ENCODE data around the gene TMSB15C.

TMSB15C gene

DNA sequence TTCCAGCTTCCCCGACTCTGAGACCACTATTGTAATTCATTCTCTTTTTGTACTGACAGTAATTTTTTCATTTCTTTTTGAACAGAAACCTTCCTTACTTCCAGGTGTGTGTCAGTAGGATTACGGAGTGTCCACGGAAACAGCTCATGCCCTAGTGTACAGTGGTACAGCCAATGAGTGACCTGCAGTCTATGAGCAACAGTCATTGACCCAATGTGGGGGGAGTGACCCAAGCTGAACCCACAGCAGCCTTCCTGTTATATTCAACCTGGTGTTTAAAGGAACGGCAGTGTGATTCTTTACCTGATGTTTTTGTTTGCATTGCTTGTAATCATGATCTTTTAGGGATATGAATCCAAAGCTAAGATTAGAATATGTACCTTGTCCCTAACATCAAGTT lies 35.0 kb downstream of the TMSB15C start:
- DNase-seq: no peak

GRCh38 chrX:104039689-104040505 lies 36.1 kb downstream of the TMSB15C start, which contains the start of gene H2BW2:
Gene H2BW2, plus strand, starts transcription at chrX:104039956. Its CDS starts 39 bp downstream, at chrX:104039995.
- no peak for DNase-seq
